Erythroblast (primary cell): ENCODE measurements around the gene BCL2.

Source experiments
- GATA1 ChIP-seq: IDR thresholded peaks from 2 replicates; pipeline ENCODE4 v1.6.1; 2011; ENCODE audit warnings: low read depth, mild to moderate bottlenecking, control low read depth, low read length, moderate library complexity
- POLR2A ChIP-seq: IDR thresholded peaks from 2 replicates; pipeline ENCODE4 v1.6.1; 2011; ENCODE audit warnings: mild to moderate bottlenecking, low read length

GRCh38 chr18:63301434-63301833, 18.1 kb downstream of the BCL2 start:
- TF ChIP-seq POLR2A: no peak
- no peak for TF ChIP-seq GATA1
